CD14-positive monocyte (primary cell): ENCODE data around the gene TTC16. TPM values are rescaled to one million over a fixed set of nuclear protein-coding genes. Genes with fewer than 3 reads are reported as not detected.

ENCODE experiments used
- DNase-seq, 3 donors: peaks; one replicate each; pipeline ENCODE4 v3.0.0-alpha.2; 2011 to 2022
- H2AFZ ChIP-seq: 2 replicates; pipeline ENCODE4 v1.6.0; 2012; ENCODE audit warnings: mild to moderate bottlenecking, low read depth, low read length, inconsistent platforms; ENCODE audit not compliant: insufficient read depth, poor library complexity, severe bottlenecking
- H3K27ac ChIP-seq, 2 donors: 1 replicate in 1 of 2; 2 replicates in 1 of 2; pipeline ENCODE4 v1.5.1; 2012 to 2013; ENCODE audit warnings: low read length in 2 of 2, control low read depth in 1 of 2, inconsistent platforms in 1 of 2, low read depth in 1 of 2, mild to moderate bottlenecking in 1 of 2
- H3K27me3 ChIP-seq, 2 donors: one replicate each; pipeline versions ENCODE4 v1.6.0 to v1.6.1; 2011 to 2013; ENCODE audit warnings: low read length in 2 of 2; ENCODE audit not compliant: control insufficient read depth in 2 of 2, insufficient read depth in 2 of 2
- H3K36me3 ChIP-seq, 2 donors: replicated peaks in 1 of 2; 1 replicate in 1 of 2; 2 replicates in 1 of 2; pipeline versions ENCODE4 v1.5.1 to v1.6.1; 2012 to 2013; ENCODE audit warnings: low read length in 2 of 2, control low read depth in 1 of 2, inconsistent platforms in 1 of 2, mild to moderate bottlenecking in 1 of 2; ENCODE audit not compliant: insufficient read depth in 2 of 2, control insufficient read depth in 1 of 2
- H3K4me1 ChIP-seq, 2 donors: 1 replicate in 1 of 2; 2 replicates in 1 of 2; pipeline versions ENCODE4 v1.5.1 to v1.6.1; 2012 to 2013; ENCODE audit warnings: low read length in 2 of 2, control low read depth in 1 of 2, inconsistent platforms in 1 of 2, mild to moderate bottlenecking in 1 of 2, moderate library complexity in 1 of 2; ENCODE audit not compliant: insufficient read depth in 2 of 2, control insufficient read depth in 1 of 2
- H3K4me2 ChIP-seq: replicated peaks from 2 replicates; pipeline ENCODE3; 2012; ENCODE audit warnings: low read length, moderate library complexity, mild to moderate bottlenecking; ENCODE audit not compliant: poor library complexity, severe bottlenecking; ENCODE audit errors: extremely low read depth
- H3K4me3 ChIP-seq, 3 experiments: fragments of 200-600 bp in 1 of 3; sonication (generic) in 1 of 3; replicated peaks in 1 of 3; 1 replicate in 2 of 3; 2 replicates in 1 of 3; pipeline ENCODE4 v1.5.1; 2011 to 2013; ENCODE audit warnings: low read length in 3 of 3, mild to moderate bottlenecking in 3 of 3, control low read depth in 2 of 3, low read depth in 2 of 3, inconsistent platforms in 1 of 3, moderate library complexity in 1 of 3
- H3K79me2 ChIP-seq: 2 replicates; pipeline ENCODE4 v1.6.0; 2012; ENCODE audit warnings: mild to moderate bottlenecking, control low read depth, inconsistent platforms, low read length, moderate library complexity; ENCODE audit not compliant: insufficient read depth
- H3K9ac ChIP-seq: 2 replicates; pipeline ENCODE4 v1.6.0; 2017; ENCODE audit warnings: low read length, mild to moderate bottlenecking; ENCODE audit not compliant: insufficient read depth, poor library complexity, severe bottlenecking
- H3K9me3 ChIP-seq, 2 donors: replicated peaks in 1 of 2; 1 replicate in 1 of 2; 2 replicates in 1 of 2; pipeline versions ENCODE4 v1.5.1 to v1.6.1; 2012 to 2013; ENCODE audit warnings: low read length in 2 of 2, control low read depth in 1 of 2; ENCODE audit not compliant: control insufficient read depth in 1 of 2, insufficient read depth in 1 of 2
- H4K20me1 ChIP-seq: 2 replicates; pipeline ENCODE4 v1.6.0; 2012; ENCODE audit warnings: mild to moderate bottlenecking, low read length, control low read depth, moderate library complexity; ENCODE audit not compliant: insufficient read depth
- H3K27ac Mint-ChIP-seq, 7 donors: one replicate each; pipeline ENCODE4 v1.8.0; 2020; ENCODE audit warnings: mild to moderate bottlenecking in 7 of 7, mixed read lengths in 7 of 7, moderate library complexity in 6 of 7, inconsistent platforms in 2 of 7
- H3K27me3 Mint-ChIP-seq, 3 donors: one replicate each; pipeline ENCODE4 v1.8.0; 2021 to 2022; ENCODE audit warnings: low read depth in 3 of 3, mild to moderate bottlenecking in 3 of 3, mixed read lengths in 3 of 3, moderate library complexity in 3 of 3, inconsistent platforms in 1 of 3
- H3K36me3 Mint-ChIP-seq, 2 donors: one replicate each; pipeline ENCODE4 v1.8.0; 2020; ENCODE audit warnings: mixed read lengths in 2 of 2, inconsistent platforms in 1 of 2, mild to moderate bottlenecking in 1 of 2
- H3K4me1 Mint-ChIP-seq: one replicate; pipeline ENCODE4 v1.8.0; 2020; ENCODE audit warnings: mild to moderate bottlenecking, mixed read lengths
- H3K4me3 Mint-ChIP-seq, 2 donors: one replicate each; pipeline ENCODE4 v1.8.0; 2020; ENCODE audit warnings: mild to moderate bottlenecking in 2 of 2, mixed read lengths in 2 of 2, moderate library complexity in 1 of 2
- H3K9me3 Mint-ChIP-seq, 7 donors: one replicate each; pipeline ENCODE4 v1.8.0; 2020 to 2022; ENCODE audit warnings: mixed read lengths in 7 of 7, mild to moderate bottlenecking in 6 of 7, moderate library complexity in 6 of 7, inconsistent platforms in 2 of 7
- WGBS: methylation state at CpG from one replicate; pipeline ENCODE4 v1.1.5; 2013; ENCODE audit warnings: missing lambda C conversion rate; ENCODE audit not compliant: insufficient coverage; 5-methylcytosine and 5-hydroxymethylcytosine counted together
- intact Hi-C, 2 donors: fragments of 100-400 bp; cut with micrococcal nuclease; formaldehyde crosslinking; loops; one replicate each; pipeline versions ENCODE4 v1.15.0 to v1.15.1; 2023
- polyA plus RNA-seq, 3 donors: library from polyadenylated mRNA; depleted of rRNA in 1 of 3; unstranded in 2 of 3; stranded (reverse) in 1 of 3; fragments of 300-500 nt in 2 of 3; fragments of >200 nt in 1 of 3; fragmentation: Illumina TruSeq in 2 of 3; gene quantifications; 1 replicate in 2 of 3; 2 replicates in 1 of 3; pipeline ENCODE4 v1.2.3, GENCODE V29; 2012 to 2021
- TF ChIP-seq, protein P1 (sequence below): fragments of 200-600 bp; IDR thresholded peaks from one replicate; pipeline ENCODE4 v1.8.0; 2022; ENCODE audit warnings: antibody characterized with exemption, mild to moderate bottlenecking

The TTC16 gene
- polyA plus RNA-seq, 3 donors: 0.04 TPM; not detected in 2

DNA sequence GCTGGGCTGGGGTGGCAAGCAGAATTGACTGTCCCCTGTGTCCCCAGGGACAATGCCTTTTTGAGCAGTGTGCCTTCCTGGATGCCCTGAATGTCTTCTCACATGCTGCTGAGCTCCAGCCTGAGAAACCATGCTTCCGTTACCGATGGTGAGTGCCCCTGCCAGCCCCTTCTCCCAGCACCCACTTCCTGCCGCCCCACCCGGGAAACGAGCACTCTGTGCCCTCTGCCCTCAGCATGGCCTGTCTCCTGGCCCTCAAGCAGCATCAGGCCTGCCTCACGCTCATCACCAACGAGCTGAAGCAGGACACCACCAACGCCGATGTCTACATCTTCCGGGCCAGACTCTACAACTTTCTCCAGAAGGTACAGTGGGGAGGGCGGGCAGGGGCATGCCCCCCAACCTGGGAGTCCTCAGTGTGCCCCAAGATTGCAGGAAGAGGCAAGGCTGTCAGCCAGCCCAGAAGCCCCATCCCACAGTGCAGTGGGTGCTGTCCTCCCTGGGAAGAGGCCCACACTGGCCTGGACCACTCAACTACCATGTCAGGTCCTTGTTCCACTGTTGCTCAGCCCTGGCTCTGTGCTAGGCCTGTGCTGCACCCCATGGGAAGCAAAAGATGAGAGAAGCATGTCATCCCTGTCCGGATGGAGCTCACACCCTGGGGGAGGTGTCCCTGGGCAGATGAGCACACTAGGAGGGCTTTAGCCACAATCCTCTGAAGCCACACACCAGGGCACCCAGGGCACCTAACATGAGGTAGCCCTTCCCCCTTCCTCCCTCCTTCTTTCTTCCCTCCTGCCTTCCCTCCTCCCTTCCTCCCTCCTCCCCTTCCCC is 4.4 kb downstream of the TTC16 start:
- 84% methylated on average over 12 of the region's 12 CpGs for WGBS
- intact Hi-C loops: loop anchor here in 1 of 2 donors (10.0 kb wide), 1 partner anchor 105 kb away; the partner anchor contains the start of gene STXBP1
- Mint-ChIP-seq H3K9me3 (peaks cover 0 to 2% (median 0%) of the 10 kb centered on the region in 7 donors), H3K36me3 (no peaks in the 10 kb centered on the region), H3K27me3 (peaks cover 3 to 10% (median 7%) of the 10 kb centered on the region in 3 donors), H3K27ac (peak overlapping the region in 3 of 7 donors; percentile 39 to 75 (median 66)), H3K4me3 (no peak overlapping the region), H3K4me1 (peaks cover 19% of the 10 kb centered on the region)
- Histone ChIP-seq H3K79me2 (no peaks in the 10 kb centered on the region), H3K9ac (no peak overlapping the region), H3K27me3 (no peaks in the 10 kb centered on the region), H2AFZ (no peak overlapping the region), H3K4me2 (no peak overlapping the region), H3K27ac (no peak overlapping the region), H4K20me1 (no peaks in the 10 kb centered on the region), H3K9me3 (no peaks in the 10 kb centered on the region), H3K4me1 (peaks cover 10 to 22% of the 10 kb centered on the region in 2 donors), H3K36me3 (no peaks in the 10 kb centered on the region), H3K4me3 (no peak overlapping the region)
- no peak for DNase-seq
- TF ChIP-seq, protein P1, sequence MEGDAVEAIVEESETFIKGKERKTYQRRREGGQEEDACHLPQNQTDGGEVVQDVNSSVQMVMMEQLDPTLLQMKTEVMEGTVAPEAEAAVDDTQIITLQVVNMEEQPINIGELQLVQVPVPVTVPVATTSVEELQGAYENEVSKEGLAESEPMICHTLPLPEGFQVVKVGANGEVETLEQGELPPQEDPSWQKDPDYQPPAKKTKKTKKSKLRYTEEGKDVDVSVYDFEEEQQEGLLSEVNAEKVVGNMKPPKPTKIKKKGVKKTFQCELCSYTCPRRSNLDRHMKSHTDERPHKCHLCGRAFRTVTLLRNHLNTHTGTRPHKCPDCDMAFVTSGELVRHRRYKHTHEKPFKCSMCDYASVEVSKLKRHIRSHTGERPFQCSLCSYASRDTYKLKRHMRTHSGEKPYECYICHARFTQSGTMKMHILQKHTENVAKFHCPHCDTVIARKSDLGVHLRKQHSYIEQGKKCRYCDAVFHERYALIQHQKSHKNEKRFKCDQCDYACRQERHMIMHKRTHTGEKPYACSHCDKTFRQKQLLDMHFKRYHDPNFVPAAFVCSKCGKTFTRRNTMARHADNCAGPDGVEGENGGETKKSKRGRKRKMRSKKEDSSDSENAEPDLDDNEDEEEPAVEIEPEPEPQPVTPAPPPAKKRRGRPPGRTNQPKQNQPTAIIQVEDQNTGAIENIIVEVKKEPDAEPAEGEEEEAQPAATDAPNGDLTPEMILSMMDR: no peak

- H3K4me2 ChIP-seq: no peak overlapping the region
- H3K9ac ChIP-seq: no peak overlapping the region
- Mint-ChIP-seq H3K4me3 (no peak overlapping the region), H3K27me3 (peaks cover 3 to 8% (median 5%) of the 10 kb centered on the region in 3 donors), H3K36me3 (no peaks in the 10 kb centered on the region), H3K27ac (peak overlapping the region in 1 of 7 donors; percentile 56), H3K4me1 (peaks cover 17% of the 10 kb centered on the region), H3K9me3 (peaks cover 0 to 2% (median 0%) of the 10 kb centered on the region in 7 donors)
- no peaks in the 10 kb centered on the region for H3K79me2 ChIP-seq
- no peak overlapping the region for H3K4me3 ChIP-seq
- H3K27ac ChIP-seq: no peak overlapping the region
- H3K36me3 ChIP-seq: no peaks in the 10 kb centered on the region
- no peaks in the 10 kb centered on the region for H4K20me1 ChIP-seq
- no peak overlapping the region for H2AFZ ChIP-seq
- TF ChIP-seq, protein P1: no peak
- H3K4me1 ChIP-seq: peaks cover 9 to 18% of the 10 kb centered on the region in 2 donors
- no peak for DNase-seq
- no peaks in the 10 kb centered on the region for H3K9me3 ChIP-seq
- intact Hi-C loops: loop anchor here in 1 of 2 donors (10.0 kb wide), 1 partner anchor 106 kb away; the partner anchor contains the start of gene STXBP1
- no peaks in the 10 kb centered on the region for H3K27me3 ChIP-seq
Measured at GRCh38 chr9:127720865-127721227, 5.0 kb downstream of the TTC16 start.
